GM23338 (cell line): Measurements from ENCODE around the gene MYO1G.

Experiments
- CREB1 ChIP-seq: fragments of 250-450 bp; sonication (Bioruptor Pico); IDR thresholded peaks from 2 replicates; pipeline ENCODE4 v1.5.0; 2020; ENCODE audit warnings: low read depth, mild to moderate bottlenecking, moderate library complexity
- EZH2 ChIP-seq: fragments of 200-600 bp; sonication (generic); IDR thresholded peaks from one replicate; pipeline ENCODE4 v1.8.0; 2017; ENCODE audit warnings: antibody characterized with exemption, mild to moderate bottlenecking, low read depth; ENCODE audit not compliant: unreplicated experiment
- EZH2phosphoT487 ChIP-seq: fragments of 200-600 bp; sonication (generic); IDR thresholded peaks from one replicate; pipeline ENCODE4 v1.8.1; 2018; ENCODE audit warnings: antibody characterized with exemption; ENCODE audit not compliant: unreplicated experiment
- POLR2AphosphoS5 ChIP-seq: IDR thresholded peaks from 2 replicates; pipeline ENCODE4 v1.6.1; 2016; ENCODE audit warnings: antibody characterized with exemption, low read depth
- ZNF114 ChIP-seq: fragments of 250-450 bp; sonication (Bioruptor Pico); IDR thresholded peaks from 2 replicates; pipeline ENCODE4 v1.5.0; 2020; ENCODE audit warnings: mild to moderate bottlenecking, moderate library complexity
- TF ChIP-seq, protein P1 (sequence below), 2 experiments: fragments of 200-600 bp in 1 of 2; sonication (generic) in 1 of 2; conservative IDR thresholded peaks; 2 replicates each; pipeline versions ENCODE4 v1.5.1 to v1.6.1; 2016 to 2017; ENCODE audit warnings: antibody characterized with exemption in 2 of 2, low read depth in 2 of 2, mild to moderate bottlenecking in 2 of 2, moderate library complexity in 1 of 2
- TF ChIP-seq, protein P2 (sequence below): IDR thresholded peaks from one replicate; pipeline ENCODE4 v1.6.1; 2018; ENCODE audit warnings: antibody characterized with exemption; ENCODE audit not compliant: unreplicated experiment

DNA sequence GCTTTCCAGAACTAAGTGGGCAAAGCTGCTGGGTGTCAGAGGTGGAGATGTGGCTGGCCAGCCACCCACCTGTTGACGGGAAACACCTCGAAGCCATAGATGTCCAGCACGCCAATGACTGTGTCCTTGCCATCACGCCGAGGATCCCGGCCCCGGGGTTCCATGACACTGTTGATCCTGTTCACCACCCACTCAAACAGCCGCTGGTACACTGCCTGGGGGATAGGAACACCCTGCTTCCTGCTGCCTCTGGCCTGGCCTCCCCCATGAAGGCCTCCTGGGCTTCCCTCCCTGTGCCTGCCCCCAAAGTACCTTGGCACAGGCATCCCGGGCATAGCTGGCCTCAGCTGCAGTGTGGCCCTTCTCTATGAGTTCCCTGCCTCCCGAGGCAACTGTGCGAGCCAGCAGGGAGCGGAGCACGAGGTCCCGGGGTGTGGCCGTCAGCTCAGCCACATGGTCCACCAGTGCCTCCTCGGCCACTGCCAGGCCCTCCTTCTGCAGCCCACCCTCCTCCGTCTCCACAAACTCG, 8.2 kb downstream of the MYO1G start:
- TF ChIP-seq EZH2: no peak
- TF ChIP-seq, protein P1, sequence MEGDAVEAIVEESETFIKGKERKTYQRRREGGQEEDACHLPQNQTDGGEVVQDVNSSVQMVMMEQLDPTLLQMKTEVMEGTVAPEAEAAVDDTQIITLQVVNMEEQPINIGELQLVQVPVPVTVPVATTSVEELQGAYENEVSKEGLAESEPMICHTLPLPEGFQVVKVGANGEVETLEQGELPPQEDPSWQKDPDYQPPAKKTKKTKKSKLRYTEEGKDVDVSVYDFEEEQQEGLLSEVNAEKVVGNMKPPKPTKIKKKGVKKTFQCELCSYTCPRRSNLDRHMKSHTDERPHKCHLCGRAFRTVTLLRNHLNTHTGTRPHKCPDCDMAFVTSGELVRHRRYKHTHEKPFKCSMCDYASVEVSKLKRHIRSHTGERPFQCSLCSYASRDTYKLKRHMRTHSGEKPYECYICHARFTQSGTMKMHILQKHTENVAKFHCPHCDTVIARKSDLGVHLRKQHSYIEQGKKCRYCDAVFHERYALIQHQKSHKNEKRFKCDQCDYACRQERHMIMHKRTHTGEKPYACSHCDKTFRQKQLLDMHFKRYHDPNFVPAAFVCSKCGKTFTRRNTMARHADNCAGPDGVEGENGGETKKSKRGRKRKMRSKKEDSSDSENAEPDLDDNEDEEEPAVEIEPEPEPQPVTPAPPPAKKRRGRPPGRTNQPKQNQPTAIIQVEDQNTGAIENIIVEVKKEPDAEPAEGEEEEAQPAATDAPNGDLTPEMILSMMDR (conservative IDR thresholded peaks at IDR 0.05; ENCODE audit: low read depth in 2 of 2): no peak
- TF ChIP-seq POLR2AphosphoS5: no peak
- no peak for TF ChIP-seq EZH2phosphoT487
- TF ChIP-seq, protein P2, sequence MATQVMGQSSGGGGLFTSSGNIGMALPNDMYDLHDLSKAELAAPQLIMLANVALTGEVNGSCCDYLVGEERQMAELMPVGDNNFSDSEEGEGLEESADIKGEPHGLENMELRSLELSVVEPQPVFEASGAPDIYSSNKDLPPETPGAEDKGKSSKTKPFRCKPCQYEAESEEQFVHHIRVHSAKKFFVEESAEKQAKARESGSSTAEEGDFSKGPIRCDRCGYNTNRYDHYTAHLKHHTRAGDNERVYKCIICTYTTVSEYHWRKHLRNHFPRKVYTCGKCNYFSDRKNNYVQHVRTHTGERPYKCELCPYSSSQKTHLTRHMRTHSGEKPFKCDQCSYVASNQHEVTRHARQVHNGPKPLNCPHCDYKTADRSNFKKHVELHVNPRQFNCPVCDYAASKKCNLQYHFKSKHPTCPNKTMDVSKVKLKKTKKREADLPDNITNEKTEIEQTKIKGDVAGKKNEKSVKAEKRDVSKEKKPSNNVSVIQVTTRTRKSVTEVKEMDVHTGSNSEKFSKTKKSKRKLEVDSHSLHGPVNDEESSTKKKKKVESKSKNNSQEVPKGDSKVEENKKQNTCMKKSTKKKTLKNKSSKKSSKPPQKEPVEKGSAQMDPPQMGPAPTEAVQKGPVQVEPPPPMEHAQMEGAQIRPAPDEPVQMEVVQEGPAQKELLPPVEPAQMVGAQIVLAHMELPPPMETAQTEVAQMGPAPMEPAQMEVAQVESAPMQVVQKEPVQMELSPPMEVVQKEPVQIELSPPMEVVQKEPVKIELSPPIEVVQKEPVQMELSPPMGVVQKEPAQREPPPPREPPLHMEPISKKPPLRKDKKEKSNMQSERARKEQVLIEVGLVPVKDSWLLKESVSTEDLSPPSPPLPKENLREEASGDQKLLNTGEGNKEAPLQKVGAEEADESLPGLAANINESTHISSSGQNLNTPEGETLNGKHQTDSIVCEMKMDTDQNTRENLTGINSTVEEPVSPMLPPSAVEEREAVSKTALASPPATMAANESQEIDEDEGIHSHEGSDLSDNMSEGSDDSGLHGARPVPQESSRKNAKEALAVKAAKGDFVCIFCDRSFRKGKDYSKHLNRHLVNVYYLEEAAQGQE: no peak
- TF ChIP-seq ZNF114: no peak
- TF ChIP-seq CREB1 (CRISPR knock-in tag): no peak
